IPS-NIHi7 (cell line): Measurements from ENCODE around the gene TMEM40.
"Not testable (repeated sequence)": the region's sequence is repeated elsewhere in the genome, so short reads cannot be mapped to it uniquely, and the experiment has no call there.

Source experiments
- DNase-seq: peaks from one replicate; pipeline ENCODE4 v3.0.0; 2012; ENCODE audit warnings: mixed read lengths; ENCODE audit errors: extremely low spot score

The TMEM40 gene

GRCh38 chr3:12775970-12776369 lies 16.9 kb upstream of the TMEM40 start:
- not testable (repeated sequence) for DNase-seq

- no peak for DNase-seq
Measured at GRCh38 chr3:12775226-12775625, 16.2 kb upstream of the TMEM40 start.

- no peak for DNase-seq
Measured at GRCh38 chr3:12774619-12775018, 15.6 kb upstream of the TMEM40 start.

- DNase-seq, result no peak
Measured at GRCh38 chr3:12773710-12774086, 14.6 kb upstream of the TMEM40 start.

GRCh38 chr3:12773030-12773709 lies 14.1 kb upstream of the TMEM40 start:
- no peak for DNase-seq

GRCh38 chr3:12772462-12772861 lies 13.4 kb upstream of the TMEM40 start:
- no peak for DNase-seq

GRCh38 chr3:12771236-12771635 lies 12.2 kb upstream of the TMEM40 start:
- no peak for DNase-seq

- no peak for DNase-seq
Measured at GRCh38 chr3:12769761-12770160, 10.7 kb upstream of the TMEM40 start.

- DNase-seq, result no peak
Measured at GRCh38 chr3:12768579-12769527, 9.8 kb upstream of the TMEM40 start.

- DNase-seq, result no peak
Measured at GRCh38 chr3:12766541-12766940, 7.5 kb upstream of the TMEM40 start.

GRCh38 chr3:12764171-12764776 lies 5.2 kb upstream of the TMEM40 start:
- DNase-seq, result no peak

GRCh38 chr3:12759693-12760565 lies 870 bp upstream of the TMEM40 start:
- no peak for DNase-seq

GRCh38 chr3:12758025-12758781 lies 856 bp downstream of the TMEM40 start:
- DNase-seq, result no peak

- DNase-seq, result no peak
Measured at GRCh38 chr3:12756635-12757034, 2.4 kb downstream of the TMEM40 start.

- no peak for DNase-seq
Measured at GRCh38 chr3:12756175-12756574, 2.9 kb downstream of the TMEM40 start.

- DNase-seq, result no peak
Measured at GRCh38 chr3:12755754-12756153, 3.3 kb downstream of the TMEM40 start.

- no peak for DNase-seq
Measured at GRCh38 chr3:12754313-12754712, 4.7 kb downstream of the TMEM40 start.

GRCh38 chr3:12753275-12754028 lies 5.6 kb downstream of the TMEM40 start:
- DNase-seq, result no peak

GRCh38 chr3:12752809-12753208 lies 6.2 kb downstream of the TMEM40 start:
- no peak for DNase-seq

- DNase-seq, result no peak
Measured at GRCh38 chr3:12752102-12752501, 7.0 kb downstream of the TMEM40 start.
